WERI-Rb-1 (cell line): ENCODE results near the gene MMGT1.

Experiments used
- DNase-seq: peaks from one replicate; pipeline ENCODE4 v3.0.0-alpha.2; 2020
- H3K27ac ChIP-seq: fragments of 250-450 bp; sonication (Bioruptor Pico); 2 replicates; pipeline ENCODE4 v1.5.1; 2020; ENCODE audit warnings: mild to moderate bottlenecking, moderate library complexity
- H3K27me3 ChIP-seq: fragments of 250-450 bp; sonication (Bioruptor Pico); 2 replicates; pipeline ENCODE4 v1.5.1; 2021; ENCODE audit warnings: mild to moderate bottlenecking, low read depth, moderate library complexity; ENCODE audit not compliant: insufficient read depth, severe bottlenecking
- H3K36me3 ChIP-seq: fragments of 250-450 bp; sonication (Bioruptor Pico); 2 replicates; pipeline ENCODE4 v1.5.1; 2020; ENCODE audit warnings: mild to moderate bottlenecking, moderate library complexity
- H3K4me3 ChIP-seq: 2 replicates; pipeline ENCODE4 v1.5.1; 2011; ENCODE audit warnings: low read depth, mild to moderate bottlenecking, control low read depth, low read length
- H3K9me3 ChIP-seq: fragments of 250-450 bp; sonication (Bioruptor Pico); 2 replicates; pipeline ENCODE4 v1.5.1; 2021; ENCODE audit warnings: mild to moderate bottlenecking, moderate library complexity; ENCODE audit not compliant: severe bottlenecking
- TF ChIP-seq, protein P1 (sequence below): IDR thresholded peaks from 2 replicates; pipeline ENCODE4 v1.5.1; 2011; ENCODE audit warnings: low read depth, mild to moderate bottlenecking, control low read depth, inconsistent platforms, low read length

The MMGT1 gene

DNA sequence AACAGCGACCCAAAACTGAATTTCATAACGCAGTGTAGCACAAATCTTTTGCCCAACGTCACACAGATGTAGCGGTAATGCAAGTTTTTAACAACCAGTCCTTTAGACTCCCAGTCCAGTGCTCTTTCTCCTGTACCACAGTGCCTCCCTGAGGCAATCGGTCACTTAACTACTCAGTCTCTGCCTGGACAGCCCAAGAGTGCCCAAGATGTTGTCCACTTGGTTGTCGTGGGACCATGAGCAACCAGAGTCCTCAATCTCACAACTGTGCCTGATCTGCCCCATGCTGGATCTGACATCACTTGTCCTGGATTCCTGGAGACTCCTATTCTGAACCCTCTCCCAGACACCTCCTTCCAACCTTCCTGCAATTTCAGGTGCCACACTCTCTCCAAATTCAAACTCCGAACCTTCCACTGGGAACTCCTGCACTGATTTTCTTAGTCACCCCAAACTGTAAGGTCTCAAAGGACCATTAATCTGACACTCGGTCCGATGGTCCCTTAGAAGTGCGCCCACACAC is 702 bp downstream of the MMGT1 start:
- TF ChIP-seq, protein P1, sequence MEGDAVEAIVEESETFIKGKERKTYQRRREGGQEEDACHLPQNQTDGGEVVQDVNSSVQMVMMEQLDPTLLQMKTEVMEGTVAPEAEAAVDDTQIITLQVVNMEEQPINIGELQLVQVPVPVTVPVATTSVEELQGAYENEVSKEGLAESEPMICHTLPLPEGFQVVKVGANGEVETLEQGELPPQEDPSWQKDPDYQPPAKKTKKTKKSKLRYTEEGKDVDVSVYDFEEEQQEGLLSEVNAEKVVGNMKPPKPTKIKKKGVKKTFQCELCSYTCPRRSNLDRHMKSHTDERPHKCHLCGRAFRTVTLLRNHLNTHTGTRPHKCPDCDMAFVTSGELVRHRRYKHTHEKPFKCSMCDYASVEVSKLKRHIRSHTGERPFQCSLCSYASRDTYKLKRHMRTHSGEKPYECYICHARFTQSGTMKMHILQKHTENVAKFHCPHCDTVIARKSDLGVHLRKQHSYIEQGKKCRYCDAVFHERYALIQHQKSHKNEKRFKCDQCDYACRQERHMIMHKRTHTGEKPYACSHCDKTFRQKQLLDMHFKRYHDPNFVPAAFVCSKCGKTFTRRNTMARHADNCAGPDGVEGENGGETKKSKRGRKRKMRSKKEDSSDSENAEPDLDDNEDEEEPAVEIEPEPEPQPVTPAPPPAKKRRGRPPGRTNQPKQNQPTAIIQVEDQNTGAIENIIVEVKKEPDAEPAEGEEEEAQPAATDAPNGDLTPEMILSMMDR = no peak
- Histone ChIP-seq H3K4me3 (peak overlapping the region; percentile 88), H3K36me3 (0 out of 2 replicates have a peak, but pooled peaks cover 3% of the 10 kb centered on the region), H3K9me3 (no peaks in the 10 kb centered on the region), H3K27me3 (peaks cover 3% of the 10 kb centered on the region), H3K27ac (peak overlapping the region; percentile 93)
- no peak for DNase-seq

DNA sequence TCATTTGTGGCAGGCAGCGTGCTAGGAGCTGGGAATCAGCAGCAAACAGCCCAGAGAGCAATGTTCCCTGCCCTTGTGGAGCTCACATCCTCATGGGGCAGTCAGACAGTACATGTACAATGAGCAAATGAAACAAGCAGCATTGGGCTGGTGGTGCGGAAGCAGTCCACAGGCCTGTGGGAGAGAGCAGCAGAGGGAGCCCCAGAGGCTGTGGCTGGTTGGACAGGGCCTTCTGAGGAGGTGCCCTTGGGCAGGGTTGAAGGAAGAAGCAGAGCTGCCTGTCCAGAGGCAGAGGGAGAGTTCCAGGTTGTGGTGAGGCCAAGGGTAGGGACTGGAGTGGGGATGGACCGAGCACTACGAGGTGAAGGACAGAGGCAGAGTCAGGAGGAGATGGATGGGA is 22.5 kb downstream of the MMGT1 start:
- Histone ChIP-seq H3K4me3 (no peak overlapping the region), H3K27ac (no peak overlapping the region), H3K36me3 (no peaks in the 10 kb centered on the region), H3K27me3 (no peaks in the 10 kb centered on the region), H3K9me3 (no peaks in the 10 kb centered on the region)
- TF ChIP-seq, protein P1 = no peak
- no peak for DNase-seq

DNA sequence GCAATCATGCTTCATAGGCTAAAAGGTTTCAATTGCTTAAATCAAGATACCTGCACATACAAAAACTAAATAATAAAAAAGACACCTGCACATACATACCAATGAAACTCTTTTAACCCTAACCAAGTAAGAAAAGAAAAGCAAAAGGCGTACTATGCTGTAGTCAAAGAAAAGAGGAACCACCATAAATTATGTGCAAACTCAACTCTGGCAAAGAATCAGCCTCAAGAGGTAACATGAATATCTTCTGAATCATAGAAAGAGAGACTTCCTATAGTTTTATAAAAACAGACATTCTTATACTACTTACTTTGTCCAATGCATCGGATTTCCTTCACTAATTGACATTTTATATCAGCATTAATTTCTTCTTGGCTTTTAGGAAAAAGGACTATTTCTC is 29.3 kb downstream of the MMGT1 start:
- Histone ChIP-seq H3K9me3 (no peaks in the 10 kb centered on the region), H3K27me3 (no peaks in the 10 kb centered on the region), H3K4me3 (no peak overlapping the region), H3K36me3 (no peaks in the 10 kb centered on the region), H3K27ac (no peak overlapping the region)
- TF ChIP-seq, protein P1 = no peak
- no peak for DNase-seq

DNA sequence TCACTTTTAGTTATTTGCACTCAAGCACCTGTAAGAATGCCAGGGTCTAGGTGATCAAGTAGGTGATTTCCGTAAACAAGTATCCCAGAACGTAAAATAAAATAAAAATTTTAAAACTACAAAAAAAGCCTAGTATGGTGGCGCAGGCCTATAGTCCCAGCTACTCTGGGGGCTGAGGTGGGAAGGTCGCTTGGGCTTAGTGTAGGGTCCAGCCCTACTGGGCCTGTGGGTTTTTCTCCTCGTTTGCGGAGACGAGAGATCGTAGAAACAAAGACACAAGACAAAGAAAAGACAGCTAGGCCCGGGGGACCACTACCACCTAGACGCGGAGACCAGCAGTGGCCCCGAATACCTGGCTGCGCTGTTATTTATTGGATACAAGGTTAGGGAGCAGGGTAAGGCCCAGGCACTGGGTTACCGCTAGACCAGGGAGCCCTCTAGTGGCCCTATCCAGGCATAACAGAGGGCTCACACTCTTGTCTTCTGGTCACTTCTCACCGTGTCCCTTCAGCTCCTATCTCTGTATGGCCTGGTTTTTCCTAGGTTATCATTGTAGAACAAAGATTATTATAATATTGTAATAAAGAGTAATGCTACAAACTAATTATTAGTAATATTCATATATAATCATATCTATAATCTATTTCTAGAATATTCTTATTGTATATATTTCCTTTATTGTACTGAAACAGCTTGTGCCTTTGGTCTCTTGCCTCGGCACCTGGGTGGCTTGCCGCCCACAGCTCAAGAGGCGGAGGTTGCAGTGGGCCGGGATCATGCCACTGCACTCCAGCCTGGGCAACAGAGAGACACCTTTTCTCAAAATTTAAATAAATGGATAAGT is 41.9 kb downstream of the MMGT1 start:
- peaks cover 33% of the 10 kb centered on the region for H3K27me3 ChIP-seq
- no peak overlapping the region for H3K27ac ChIP-seq
- TF ChIP-seq, protein P1 = peak; percentile 77
- no peaks in the 10 kb centered on the region for H3K9me3 ChIP-seq
- H3K4me3 ChIP-seq = no peak overlapping the region
- DNase-seq = peak; percentile 48
- H3K36me3 ChIP-seq = no peaks in the 10 kb centered on the region

DNA sequence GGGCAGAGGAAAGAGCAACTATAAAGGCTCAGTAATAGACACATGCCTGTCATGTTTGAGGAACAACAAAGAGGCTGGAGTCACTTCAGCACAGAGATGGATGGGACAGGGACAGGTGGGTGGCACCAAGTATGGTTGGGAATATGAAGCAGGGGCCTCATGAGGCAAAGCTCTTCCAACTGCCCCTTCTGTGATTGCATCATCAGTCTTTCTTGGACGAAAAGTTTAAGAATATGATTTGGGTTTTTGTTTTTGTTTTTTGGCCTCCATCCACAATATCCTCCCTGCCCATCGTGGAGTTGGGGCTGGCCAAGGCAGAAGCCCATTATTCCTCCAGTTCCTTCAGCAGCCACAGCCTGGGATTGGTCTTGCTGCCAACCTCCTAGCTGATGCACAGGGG is 45.9 kb downstream of the MMGT1 start:
- Histone ChIP-seq H3K9me3 (no peaks in the 10 kb centered on the region), H3K27me3 (peaks cover 59% of the 10 kb centered on the region), H3K4me3 (no peak overlapping the region), H3K36me3 (no peaks in the 10 kb centered on the region), H3K27ac (no peak overlapping the region)
- no peak for DNase-seq
- TF ChIP-seq, protein P1 = no peak
